Lower leg skin (tissue), 4 donors: ENCODE results near the gene CKB. TPM values are rescaled to one million over a fixed set of nuclear protein-coding genes. Genes with fewer than 3 reads are reported as not detected.
A peak's percentile ranks its signal among the peaks of the same experiment; 100 is the strongest.

Experiments used
- DNase-seq, 2 donors: peaks; one replicate each; pipeline ENCODE4 v3.0.0-alpha.2; 2019; ENCODE audit warnings: low spot score in 2 of 2
- H3K4me3 ChIP-seq: fragments of 200-600 bp; sonication (generic); 2 replicates; pipeline ENCODE4 v1.5.1; 2017; ENCODE audit warnings: mild to moderate bottlenecking, low read depth; ENCODE audit not compliant: poor library complexity, severe bottlenecking
- POLR2A ChIP-seq, 2 donors: fragments of 450-650 bp; IDR thresholded peaks; one replicate each; pipeline ENCODE4 v1.6.1; 2016 to 2017; ENCODE audit warnings: antibody characterized with exemption in 2 of 2, mild to moderate bottlenecking in 1 of 2, moderate library complexity in 1 of 2
- WGBS, 2 donors: methylation state at CpG; one replicate each; pipeline ENCODE4 v1.1.5; 2018; 5-methylcytosine and 5-hydroxymethylcytosine counted together
- intact Hi-C: fragments of 100-400 bp; cut with DNase I; formaldehyde crosslinking; loops from one replicate; pipeline ENCODE4 v1.15.0; 2023; ENCODE audit warnings: low total_unique reads
- total RNA-seq, 4 donors: library from RNA; depleted of rRNA; stranded (reverse); fragments of >200 nt; gene quantifications; one replicate each; pipeline ENCODE4 v1.1.0, GENCODE V29; 2016
- TF ChIP-seq, protein P1 (sequence below), 3 donors: fragments of 450-650 bp; IDR thresholded peaks; one replicate each; pipeline ENCODE4 v1.5.1; 2016; ENCODE audit warnings: antibody characterized with exemption in 3 of 3, mild to moderate bottlenecking in 3 of 3, moderate library complexity in 2 of 3

Gene CKB
- 100 to 1,000 TPM; 168 to 236 (median 214) TPM for total RNA-seq

DNA sequence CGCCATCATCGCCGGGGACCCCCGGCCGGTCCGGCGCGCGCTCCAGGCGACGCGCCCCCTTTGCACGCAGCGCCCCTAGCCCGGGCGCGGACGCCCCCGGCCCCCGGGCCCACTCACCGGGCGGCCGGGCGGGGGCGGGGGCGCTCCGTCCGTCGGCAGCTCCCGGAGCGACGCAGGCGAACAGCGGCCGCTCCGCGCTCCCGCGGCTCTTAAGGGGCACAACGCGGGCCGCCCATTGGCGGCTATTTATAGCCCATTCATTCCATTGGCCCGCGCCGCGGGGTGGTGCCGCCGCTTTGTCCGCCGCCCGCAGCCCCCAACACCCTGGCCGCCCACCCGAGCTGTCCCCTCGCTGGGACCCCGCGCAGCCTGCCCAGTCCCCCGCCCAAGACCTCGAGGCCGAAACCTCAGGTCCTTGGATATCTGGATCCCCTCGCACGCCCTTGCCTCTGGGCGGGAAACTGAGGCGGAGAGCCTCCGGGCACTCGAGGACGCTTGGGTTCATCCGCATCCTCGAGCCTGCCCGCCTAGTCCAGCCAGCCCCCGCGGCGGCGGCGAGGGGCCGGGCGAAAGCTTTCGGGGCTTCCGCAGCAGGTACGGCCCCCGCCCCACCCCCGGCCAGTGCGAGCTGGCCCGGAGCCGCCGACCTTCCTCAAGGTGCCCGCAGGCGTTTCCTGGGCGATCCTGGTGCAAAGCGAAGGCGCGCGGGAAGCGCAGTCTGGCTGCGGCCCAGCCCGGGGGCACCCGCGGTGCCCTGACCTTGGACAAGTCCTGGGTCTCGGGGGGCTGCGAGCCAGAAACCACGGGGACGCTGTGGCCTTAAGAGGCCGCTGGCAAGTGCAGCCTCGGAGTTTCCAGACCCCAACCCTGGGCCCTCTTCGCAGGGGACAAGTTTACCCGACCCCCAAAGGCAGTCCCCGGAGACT is at the start of gene CKB:
Gene CKB (minus strand): TSS at position 182 of the 926 bp plus-strand sequence. CDS start 337 bp downstream, outside the sequence.
- TF ChIP-seq, protein P1, sequence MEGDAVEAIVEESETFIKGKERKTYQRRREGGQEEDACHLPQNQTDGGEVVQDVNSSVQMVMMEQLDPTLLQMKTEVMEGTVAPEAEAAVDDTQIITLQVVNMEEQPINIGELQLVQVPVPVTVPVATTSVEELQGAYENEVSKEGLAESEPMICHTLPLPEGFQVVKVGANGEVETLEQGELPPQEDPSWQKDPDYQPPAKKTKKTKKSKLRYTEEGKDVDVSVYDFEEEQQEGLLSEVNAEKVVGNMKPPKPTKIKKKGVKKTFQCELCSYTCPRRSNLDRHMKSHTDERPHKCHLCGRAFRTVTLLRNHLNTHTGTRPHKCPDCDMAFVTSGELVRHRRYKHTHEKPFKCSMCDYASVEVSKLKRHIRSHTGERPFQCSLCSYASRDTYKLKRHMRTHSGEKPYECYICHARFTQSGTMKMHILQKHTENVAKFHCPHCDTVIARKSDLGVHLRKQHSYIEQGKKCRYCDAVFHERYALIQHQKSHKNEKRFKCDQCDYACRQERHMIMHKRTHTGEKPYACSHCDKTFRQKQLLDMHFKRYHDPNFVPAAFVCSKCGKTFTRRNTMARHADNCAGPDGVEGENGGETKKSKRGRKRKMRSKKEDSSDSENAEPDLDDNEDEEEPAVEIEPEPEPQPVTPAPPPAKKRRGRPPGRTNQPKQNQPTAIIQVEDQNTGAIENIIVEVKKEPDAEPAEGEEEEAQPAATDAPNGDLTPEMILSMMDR (IDR thresholded peaks at IDR 0.05), result no peak
- no peak for TF ChIP-seq POLR2A (IDR thresholded peaks at IDR 0.05)
- 4 to 11% methylated on average over 35 to 82 of the region's 107 CpGs for WGBS, 2 donors

DNA sequence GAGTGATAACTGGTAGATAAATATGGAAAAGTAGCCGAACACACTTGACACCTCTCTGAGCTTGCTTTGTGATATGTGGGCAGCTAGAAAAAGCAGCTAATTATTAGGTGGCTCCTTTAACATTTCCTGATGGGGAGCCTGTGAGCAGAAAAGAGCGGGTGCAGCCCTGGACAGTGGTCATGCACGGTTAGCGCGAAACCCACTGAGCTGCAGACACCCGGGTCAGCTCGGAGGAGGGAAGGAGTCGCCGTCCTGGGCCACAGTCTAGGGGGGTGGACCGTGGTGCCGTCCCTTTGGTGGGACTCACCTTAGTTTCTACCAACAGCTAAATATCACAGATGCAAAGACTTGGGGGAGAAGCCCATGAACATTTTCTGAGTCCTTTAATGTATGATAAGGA is 46.8 kb upstream of the CKB start:
- 75 to 78% methylated on average over 11 of the region's 11 CpGs for WGBS, 2 donors
- TF ChIP-seq POLR2A (IDR thresholded peaks at IDR 0.05), result no peak
- TF ChIP-seq, protein P1 (IDR thresholded peaks at IDR 0.05), result no peak
- intact Hi-C loops, result no loop called here

More for the DNA sequence above, at the start of gene CKB:
- intact Hi-C loops, result no loop called here
- peak within 1 kb of the TSS; percentile 30 for H3K4me3 ChIP-seq
- DNase-seq, result peak in 1 of 2 donors; percentile 92

GRCh38 chr14:103568952-103569351 is 46.3 kb upstream of the CKB start:
- TF ChIP-seq, protein P1 (IDR thresholded peaks at IDR 0.05), result no peak
- no peak for TF ChIP-seq POLR2A (IDR thresholded peaks at IDR 0.05)
- H3K4me3 ChIP-seq, result no peak overlapping the region
- intact Hi-C loops, result no loop called here
- no peak for DNase-seq
- 71 to 75% methylated on average over 8 of the region's 8 CpGs for WGBS, 2 donors

More for the DNA sequence above, 46.8 kb upstream of the CKB start:
- no peak overlapping the region for H3K4me3 ChIP-seq
- no peak for DNase-seq

- TF ChIP-seq, protein P1 (IDR thresholded peaks at IDR 0.05), result no peak
- no peak for TF ChIP-seq POLR2A (IDR thresholded peaks at IDR 0.05)
- no peak overlapping the region for H3K4me3 ChIP-seq
- 50 to 54% methylated on average over 21 of the region's 21 CpGs for WGBS, 2 donors
- intact Hi-C loops, result no loop called here
- no peak for DNase-seq
Measured at GRCh38 chr14:103563844-103564505, 41.3 kb upstream of the CKB start.

DNA sequence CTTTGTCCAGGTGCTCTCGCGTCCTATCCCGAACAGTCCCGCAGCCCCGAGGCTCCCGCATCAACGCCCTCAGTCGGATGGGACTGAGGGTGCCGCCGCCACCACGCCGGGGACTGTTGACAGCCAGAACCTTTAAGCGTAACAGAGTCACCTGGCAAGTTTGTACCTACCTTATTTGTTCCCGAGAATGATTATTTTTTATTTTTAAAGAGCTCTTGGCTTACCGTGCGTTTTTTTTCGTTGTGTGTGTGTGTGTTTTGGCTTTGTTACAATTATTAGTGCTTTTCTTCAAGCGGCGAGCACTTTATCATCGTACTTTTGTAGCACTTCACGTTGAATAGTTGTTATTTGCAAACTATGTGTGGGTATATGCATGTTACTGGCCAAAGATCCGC is 40.6 kb upstream of the CKB start:
- H3K4me3 ChIP-seq, result peak overlapping the region; percentile 94
- DNase-seq, result peak in 1 of 2 donors; percentile 93
- intact Hi-C loops, result no loop called here
- TF ChIP-seq POLR2A (IDR thresholded peaks at IDR 0.05), result no peak
- TF ChIP-seq, protein P1 (IDR thresholded peaks at IDR 0.05), result no peak
- WGBS, 2 donors, result 1% methylated on average over 21 to 22 of the region's 22 CpGs
